HG02588 (cell line): ENCODE data around the gene FBXO4.

Experiments
- ATAC-seq: cut with Tn5 transposase; IDR thresholded peaks from one replicate; pipeline ENCODE4 v1.9.1; 2021; ENCODE audit warnings: mild to moderate bottlenecking, moderate library complexity; ENCODE audit not compliant: unreplicated experiment

FBXO4 gene, protein sequence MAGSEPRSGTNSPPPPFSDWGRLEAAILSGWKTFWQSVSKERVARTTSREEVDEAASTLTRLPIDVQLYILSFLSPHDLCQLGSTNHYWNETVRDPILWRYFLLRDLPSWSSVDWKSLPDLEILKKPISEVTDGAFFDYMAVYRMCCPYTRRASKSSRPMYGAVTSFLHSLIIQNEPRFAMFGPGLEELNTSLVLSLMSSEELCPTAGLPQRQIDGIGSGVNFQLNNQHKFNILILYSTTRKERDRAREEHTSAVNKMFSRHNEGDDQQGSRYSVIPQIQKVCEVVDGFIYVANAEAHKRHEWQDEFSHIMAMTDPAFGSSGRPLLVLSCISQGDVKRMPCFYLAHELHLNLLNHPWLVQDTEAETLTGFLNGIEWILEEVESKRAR

DNA sequence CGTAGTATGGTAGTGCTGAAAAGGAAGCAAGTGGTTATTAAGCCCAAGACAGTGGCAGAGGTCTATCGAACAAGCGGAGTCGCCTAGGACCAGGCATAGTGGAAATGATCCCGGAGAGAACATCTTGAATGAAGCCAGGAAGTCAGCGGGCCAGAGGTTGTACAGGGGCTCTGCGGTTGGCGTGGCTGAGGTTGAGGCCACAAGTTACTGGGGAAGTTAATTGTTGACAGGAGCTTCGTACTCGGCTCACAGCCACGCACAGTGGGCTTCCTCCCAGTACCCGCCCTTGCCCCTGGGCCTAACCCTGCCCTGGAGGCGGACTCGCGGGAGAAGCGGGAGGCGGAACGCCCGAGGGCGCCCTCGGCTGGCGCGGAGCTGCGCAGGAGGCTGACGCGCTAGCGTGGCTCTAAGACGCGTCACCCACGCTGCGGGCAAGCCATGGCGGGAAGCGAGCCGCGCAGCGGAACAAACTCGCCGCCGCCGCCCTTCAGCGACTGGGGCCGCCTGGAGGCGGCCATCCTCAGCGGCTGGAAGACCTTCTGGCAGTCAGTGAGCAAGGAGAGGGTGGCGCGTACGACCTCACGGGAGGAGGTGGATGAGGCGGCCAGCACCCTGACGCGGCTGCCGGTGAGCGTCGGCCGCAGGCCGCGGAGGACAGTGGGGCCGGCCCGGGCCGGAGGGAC is at the start of gene FBXO4:
Gene FBXO4, plus strand, starts transcription at position 410 of the 683 bp plus-strand sequence. Its CDS starts 29 bp downstream, at position 439.
- peak; percentile 97 for ATAC-seq

DNA sequence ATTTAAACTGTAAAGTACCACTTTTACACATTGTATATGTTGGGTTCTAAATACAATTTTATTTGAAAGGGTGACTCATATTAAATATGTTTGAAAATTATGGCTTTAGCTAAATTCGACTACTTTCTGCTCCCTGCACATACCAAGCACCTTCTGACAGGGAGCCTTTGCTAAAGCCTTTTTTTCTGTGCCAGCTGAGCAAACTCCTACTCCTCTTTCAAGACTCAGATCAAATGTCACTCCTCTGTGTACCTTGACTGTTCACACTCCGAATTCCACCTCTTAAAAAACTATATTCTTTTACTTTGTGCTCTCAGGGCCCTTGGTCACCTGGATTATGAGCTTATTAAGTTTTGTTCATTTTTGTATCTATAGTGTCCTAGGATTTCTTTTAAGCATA is 48.4 kb upstream of the FBXO4 start:
- ATAC-seq, result no peak

DNA sequence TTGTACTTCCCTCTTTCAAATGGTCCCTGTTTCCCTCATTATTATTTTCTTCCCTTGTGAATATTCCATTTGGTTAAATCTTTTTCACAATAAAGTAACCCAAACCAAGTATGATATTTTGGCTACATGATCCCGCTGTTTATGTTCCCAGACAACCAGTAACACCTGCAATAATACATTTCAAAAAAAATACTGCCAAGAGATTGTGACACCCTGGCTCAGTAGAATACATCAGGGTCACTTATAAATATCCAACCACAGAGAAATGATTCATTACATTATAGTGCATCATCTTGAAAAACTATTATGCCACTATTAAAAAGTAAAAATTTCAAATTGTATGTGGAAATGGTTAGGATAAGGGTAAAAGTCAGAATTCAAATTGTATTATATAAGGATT is 47.7 kb upstream of the FBXO4 start:
- no peak for ATAC-seq

DNA sequence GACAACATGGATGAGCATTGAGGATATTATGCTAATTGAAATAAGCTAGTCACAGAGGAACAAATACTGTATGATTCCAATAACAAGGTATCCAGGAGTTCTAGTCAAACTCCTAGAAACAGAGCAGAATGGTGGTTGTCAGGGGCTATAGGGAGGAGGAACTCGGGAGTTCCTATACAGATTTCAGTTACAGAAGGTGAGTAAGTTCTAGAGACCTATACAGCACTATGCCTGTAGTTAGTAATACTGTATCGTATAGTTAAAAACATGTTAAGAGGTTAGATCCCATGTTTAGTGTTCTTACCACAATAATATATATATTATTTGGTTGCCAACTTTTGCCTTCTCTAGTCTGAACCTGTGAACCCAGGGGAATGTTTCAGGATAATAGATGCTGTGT is 46.9 kb upstream of the FBXO4 start:
- no peak for ATAC-seq

DNA sequence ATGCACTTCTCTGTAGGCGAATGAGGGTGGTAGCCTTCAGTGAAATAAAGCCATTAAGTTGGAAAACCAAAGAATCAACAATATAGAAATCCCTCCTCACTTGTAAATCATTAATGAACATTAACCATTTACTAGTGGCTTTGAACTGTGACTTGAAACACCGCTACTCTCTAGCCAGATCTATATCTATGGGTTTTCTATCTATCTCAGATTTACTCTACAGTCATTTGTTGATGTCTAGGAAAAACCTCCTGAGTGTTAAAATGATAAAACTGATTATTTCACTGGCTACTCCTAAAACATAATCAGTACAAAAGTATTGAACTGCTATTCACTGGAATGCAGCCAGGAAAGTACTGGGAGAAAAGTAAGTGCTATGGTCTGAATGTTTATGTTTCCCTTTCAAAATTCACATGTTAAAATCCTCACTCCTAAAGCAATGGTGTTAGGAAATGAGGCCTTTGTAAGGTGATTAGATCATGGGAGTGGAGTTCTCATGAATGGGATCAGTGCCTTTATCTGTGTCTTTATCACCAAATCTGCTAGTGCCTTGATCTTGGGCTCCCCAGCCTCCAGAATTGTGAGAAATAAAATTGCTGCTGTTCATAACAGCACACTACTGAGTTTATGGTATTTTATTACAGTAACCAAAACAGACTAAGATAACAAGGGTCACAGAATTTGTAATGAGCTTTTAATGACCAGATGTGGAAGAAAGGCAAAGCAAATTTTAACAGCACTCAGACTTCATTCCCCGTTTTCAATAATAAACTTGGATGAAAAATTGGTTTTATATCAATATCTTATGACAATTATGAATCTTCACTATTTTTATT is 46.2 kb upstream of the FBXO4 start:
- ATAC-seq, result peak; percentile 50

DNA sequence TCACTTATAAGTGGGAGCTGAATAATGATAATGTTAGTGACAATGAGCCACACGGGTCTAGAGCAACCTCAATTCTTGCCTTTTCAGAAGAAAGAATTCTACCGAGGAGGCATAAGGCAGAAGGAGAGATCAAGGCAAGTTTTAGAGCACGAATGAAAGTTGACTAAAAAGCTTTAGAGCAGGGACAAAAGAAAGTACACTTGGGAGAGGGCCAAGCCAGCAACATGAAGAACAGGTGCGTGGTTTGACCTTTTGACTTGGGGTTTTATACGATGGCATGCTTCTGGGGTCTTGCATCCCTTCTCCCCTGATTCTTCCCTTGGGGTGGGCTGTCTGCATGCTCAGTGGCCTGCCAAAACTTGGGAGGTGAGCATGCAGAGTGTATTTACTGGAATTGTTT is 42.3 kb upstream of the FBXO4 start:
- no peak for ATAC-seq

DNA sequence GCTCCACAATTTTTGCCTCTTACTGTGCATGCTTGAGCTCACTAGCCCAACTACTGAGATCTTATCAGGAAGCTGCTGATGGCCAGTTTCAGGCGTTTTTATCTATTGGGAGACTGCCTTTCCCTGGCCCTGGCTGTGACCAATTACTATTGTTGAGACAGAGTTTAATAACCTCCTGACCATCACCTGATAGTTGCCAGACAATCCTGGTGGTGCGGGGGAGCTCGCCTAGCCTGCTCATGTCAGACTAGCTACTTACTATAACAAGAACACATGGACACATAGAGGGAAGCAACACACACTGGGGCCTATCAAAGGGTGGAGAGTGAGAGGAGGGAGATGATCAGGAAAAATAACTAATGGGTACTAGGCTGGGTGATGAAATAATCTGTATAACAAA is 41.8 kb upstream of the FBXO4 start:
- ATAC-seq, result no peak

DNA sequence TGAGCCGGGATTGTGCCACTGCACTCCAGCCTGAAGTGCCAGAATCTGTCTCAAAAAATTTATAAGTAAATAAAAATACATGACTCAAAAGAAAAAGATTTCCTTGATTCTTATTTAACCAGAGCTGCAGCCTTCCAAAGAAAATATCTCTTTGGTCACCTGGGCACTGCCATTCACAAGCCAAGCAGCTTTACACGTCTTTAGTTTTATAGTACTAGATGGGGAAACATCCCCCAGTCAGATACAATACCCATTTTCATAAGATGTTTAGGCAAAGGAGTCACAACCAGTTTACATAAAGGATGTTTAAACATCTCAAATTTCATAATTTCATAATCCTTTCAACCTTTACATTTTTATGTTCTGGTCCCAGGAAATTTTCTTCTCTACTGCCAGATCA is 41.1 kb upstream of the FBXO4 start:
- no peak for ATAC-seq

DNA sequence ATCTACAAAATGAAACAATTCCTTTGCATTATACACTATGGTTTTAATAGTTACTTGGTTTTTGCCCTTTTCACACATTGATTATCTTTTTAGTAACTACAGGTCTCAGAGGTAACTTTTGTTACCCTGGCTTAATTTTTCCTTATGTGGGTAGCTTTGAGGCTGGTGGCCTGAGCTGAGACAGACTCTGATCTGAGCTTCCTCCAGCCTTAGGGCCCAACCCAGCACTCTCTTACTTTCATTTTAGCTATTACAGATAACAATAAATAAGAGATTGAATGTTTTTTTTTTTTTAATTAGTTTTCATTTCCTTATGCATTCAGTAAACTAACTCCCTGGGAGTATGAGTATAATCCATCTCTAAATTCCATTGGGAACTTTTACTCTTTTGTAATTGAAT is 39.8 kb upstream of the FBXO4 start:
- ATAC-seq, result no peak

DNA sequence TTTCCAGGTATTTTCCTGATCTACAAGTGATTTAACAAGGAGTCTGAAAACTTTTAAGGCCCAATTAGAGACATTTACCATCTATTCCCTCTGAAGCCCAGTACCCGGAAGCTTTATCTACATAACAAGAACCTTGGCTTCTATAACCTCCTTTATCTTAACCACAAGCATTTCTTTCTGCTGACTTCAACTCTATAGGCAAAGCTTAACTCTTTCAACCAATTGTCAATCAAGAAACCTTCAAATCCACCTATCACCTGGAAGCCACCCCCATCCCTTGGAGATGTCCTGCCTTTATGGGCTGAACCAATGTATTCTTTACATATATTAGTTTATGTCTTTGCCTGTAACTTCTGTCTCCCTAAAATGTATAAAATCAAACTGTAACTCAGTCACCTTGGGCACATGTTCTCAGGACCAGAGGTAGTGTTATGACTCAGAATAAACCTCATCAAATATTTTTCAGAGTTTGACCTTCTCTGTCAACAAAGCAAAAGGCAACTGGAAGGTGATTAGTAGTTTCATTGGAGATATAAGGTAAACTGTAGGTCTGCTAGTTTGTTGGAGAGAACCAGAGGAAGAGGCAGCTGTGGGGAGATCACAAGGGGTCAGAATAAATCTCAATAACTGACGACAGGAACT is 33.9 kb upstream of the FBXO4 start:
- no peak for ATAC-seq

DNA sequence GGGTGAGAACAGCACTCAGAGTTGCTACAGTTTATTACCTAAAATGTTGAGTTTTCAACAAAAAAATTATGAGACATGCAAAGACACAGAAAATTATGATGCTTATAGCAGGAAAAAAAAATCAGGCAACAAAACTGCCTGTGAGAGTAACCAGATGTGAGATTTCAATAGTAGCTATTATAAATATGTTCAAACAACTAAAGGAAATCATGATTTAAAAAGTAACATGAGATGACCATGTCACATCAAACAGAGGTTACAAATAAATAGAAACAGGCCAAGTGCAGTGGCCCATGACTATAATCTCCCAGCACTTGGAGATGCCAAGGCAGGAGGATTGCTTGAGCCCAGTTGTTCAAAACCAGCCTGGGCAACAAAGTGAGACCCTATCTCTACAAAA is 33.0 kb upstream of the FBXO4 start:
- ATAC-seq, result no peak

DNA sequence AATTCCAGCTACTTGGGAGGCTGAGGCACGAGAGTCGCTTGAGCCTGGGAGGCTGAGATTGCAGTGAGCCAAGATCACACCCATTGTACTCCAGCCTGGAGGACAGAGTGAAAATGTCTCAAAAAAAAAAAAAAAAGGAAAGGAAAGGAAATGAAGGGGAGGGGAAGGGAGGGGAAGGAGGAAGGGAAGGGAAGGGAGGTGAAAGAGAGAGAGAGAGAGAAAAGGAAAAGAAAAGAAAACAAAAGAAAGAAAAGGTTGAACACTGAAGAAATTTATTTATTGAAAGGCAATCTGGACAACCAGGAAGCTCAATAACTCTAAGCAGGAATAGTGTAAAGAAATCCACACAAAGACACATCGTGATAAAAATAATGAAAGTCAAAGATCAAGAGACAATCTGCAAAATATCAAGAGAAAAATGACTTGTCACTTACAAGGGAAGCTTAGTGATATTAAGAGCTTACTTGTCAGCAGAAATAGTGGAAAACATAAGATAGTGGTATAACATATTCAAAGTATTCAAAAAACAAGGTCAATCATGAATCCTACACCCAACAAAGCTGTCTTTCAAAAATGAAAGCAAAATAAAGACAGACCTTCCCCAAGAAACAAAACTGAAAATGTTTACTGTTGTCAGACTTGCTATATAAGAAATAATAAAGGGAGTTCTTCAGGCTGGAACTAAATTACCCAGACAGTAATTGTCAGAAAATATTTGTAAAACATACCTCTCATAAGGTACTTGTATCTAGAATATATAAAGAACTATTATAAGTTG is 31.8 kb upstream of the FBXO4 start:
- ATAC-seq, result peak; percentile 61

DNA sequence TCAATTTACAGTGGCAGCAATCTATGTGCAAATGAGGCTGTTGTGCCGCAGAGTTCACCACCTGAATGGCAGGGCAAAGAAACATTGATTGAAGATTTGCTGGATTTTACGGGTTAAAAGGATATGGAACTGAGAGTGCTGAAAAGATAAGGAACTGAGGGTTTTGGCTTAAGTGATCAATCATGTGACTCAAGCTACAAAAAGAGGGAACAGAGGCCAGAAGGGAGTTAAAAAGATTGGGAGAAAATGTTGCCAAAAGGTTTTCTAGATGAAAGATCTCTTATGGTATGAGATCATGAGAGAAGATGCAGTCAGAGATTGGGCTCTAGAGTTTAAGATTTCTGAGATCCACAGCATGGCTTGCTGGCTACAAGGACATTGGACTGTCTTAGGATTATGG is 28.9 kb upstream of the FBXO4 start:
- no peak for ATAC-seq

DNA sequence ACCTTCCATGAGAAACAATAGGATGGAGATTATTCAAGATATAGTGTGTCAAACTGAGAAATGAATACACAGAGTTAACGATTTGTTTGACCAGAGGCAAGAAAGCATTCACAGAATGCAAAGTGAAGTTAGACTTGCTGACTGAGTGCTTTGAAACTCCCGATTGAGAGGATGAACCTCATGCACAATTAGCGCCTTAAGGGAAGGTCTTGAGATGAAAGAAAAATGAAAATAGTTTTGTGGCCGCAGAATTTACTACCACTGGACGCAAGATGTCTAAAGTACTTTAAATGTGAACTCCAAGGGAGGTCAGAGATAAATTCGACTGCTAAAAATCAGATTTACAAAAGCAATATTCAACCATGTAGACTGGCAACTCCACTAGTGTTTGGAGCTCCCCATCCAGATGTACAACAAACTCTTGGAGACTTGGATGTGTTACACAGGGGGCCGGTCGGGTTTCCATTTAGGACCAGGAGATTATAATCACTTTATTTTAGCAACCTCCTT is 21.6 kb upstream of the FBXO4 start:
- no peak for ATAC-seq

DNA sequence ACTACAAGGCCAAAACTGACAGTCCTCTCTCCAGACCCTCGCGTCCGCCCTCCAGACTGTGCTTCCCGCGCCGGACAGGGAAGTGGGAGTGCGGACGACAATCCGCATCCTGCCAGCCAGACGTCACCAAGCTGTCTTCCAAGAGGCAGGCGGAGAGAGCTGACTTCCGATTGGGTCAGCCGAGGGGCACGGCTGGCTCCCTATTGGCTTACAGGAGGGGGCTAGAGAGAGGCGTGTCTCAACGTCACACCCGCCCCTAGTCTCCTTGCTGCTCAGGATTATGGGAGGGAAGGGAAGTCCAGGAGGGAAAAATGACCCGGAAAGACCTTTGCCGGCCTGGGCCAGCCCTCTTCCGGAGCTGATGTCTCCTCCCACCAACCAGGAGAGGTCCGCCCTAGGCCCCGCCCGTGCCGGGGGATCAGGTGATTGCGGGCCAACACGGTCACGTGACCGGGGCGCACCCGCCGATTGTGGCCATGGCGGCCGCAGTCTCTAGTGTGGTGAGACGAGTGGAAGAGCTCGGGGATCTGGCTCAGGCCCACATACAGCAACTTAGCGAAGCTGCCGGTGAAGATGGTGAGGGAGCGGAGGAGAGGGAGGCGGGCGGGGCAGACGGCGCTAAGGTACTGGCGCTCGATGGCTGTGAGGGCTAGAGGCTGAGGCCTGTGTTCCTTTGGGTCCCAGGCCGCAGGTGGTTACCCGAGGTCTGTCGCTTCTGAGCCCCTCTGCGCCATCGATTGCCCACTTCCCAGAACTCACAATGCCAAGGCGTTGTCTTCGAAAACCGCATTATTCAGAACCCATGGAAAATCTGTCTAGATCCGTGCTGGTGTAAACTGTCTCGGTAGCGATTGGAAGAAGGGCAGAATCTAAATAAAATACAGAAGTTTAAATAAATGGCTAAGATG is 20.9 kb upstream of the FBXO4 start, which contains the start of gene RIMOC1:
Gene RIMOC1, plus strand, starts transcription at position 453 of the 908 bp plus-strand sequence. Its CDS starts 24 bp downstream, at position 477.
- ATAC-seq, result peak; percentile 98

DNA sequence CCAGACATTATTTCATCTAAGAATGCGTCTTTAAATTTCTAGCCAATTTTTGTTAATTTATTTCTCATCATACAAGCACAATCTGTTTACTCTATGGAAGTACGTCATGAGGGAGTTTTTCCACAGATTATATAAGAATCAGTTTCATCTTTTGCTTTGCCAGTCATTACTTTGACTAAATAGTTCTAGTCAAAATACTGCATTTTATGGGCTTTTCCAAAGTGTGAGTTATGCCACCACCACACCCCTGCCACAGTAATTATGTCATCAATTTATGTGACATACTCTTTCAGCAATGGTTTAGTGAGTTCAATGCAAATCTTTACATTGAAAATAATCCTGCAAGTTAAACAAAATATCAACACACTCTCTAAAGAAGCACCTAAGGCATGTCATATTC is 18.9 kb upstream of the FBXO4 start:
- no peak for ATAC-seq

DNA sequence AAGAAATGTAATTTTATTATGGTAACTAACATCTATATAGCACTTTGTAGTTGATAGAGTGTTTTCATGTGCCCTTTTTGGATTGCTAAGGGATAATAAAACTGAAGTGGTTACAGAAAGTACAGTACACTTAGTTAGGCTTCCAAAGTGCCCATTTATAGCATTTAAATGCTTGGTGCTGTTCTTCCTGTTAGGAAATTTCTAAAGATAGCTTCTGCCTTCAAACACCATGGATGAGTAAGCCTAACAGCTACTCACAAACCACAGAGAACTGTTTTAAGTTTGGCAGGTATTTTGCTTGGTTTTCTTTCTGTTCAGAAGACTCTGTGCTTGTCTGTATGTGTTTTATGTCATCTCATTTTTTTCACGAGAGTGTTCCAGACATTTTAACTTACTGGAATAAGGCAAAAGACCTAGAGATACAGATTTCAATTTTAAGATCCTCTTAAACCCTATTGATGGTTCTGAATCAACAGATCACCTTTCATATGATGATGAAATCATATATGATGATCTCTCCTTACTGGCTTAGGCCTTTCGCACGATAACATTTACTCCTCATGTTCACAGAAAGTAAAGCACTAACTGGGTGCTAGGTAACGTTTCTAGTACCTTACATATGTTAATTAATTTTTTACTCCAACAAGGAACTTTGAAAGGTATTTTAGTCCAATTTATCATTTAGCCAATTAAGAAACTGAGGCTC is 16.6 kb upstream of the FBXO4 start:
- ATAC-seq, result no peak

DNA sequence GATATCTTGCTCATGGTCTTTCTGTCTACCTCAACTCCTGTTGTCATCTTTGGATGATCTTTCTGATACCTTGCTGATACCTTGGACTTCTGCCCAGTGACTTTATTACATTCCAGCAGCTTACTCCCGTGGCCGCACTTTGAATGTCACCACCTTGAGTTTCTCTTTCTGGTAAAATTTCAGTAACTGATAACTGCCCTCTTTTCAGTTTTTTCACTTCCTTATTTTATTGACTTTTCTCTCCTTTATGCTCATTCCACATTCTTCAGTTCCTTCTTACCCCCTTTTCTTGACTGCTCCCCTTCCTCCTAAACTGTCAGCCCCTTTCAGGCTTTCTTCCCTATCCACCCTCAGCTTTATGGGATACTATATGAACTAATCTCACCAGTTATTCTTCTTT is 7.0 kb upstream of the FBXO4 start:
- peak; percentile 56 for ATAC-seq
